ENCODE data around the gene PRKAG3.
"Not testable (repeated sequence)": the region's sequence is repeated elsewhere in the genome, so short reads cannot be mapped to it uniquely, and the experiment has no call there.

Gene PRKAG3

GRCh38 chr2:218780046-218780445 is 51.6 kb downstream of the PRKAG3 start:
- no peak for DNase-seq

- DNase-seq, result no peak
Observed at GRCh38 chr2:218777276-218777990, 54.2 kb downstream of the PRKAG3 start.

DNA sequence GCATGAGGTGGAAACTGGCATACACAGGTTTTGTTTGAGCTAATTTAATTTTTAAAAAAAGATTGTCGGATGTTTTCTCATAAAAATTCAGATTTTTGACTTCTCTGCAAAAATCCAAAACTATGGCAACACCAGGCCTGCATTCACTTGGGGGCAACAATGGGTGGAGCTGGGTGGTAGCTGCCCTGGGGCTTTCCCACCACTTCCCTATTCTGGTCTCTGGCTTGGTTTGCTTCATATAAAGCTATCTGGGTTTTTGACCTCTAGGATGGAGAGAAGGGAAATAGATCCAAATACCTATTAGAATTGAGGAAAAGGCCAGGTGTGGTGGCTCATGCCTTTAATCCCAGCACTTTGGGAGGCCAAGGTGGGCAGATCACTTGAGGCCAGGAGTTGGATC is 55.1 kb downstream of the PRKAG3 start:
- DNase-seq, result no peak

GRCh38 chr2:218773881-218774280 is 57.7 kb downstream of the PRKAG3 start:
- no peak for DNase-seq

GRCh38 chr2:218772759-218773158 is 58.8 kb downstream of the PRKAG3 start:
- not testable (repeated sequence) for DNase-seq

Data from CD4-positive, alpha-beta T cell treated with Interleukin-17A for 4 hours (primary cell).